SU-DHL-6 (cell line): Measurements from ENCODE around the gene ATAD1.

ENCODE experiments used
- EZH2phosphoT487 ChIP-seq: fragments of 200-600 bp; sonication (generic), shearing (Covaris generic); conservative IDR thresholded peaks from 2 replicates; pipeline ENCODE4 v1.6.1; 2018; ENCODE audit warnings: mild to moderate bottlenecking, antibody characterized with exemption, low read length, moderate library complexity, mixed read lengths
- TF ChIP-seq, protein P1 (sequence below): fragments of 200-600 bp; sonication (generic); IDR thresholded peaks from one replicate; pipeline ENCODE4 v1.5.1; 2017; ENCODE audit warnings: antibody characterized with exemption, mild to moderate bottlenecking, low read length, moderate library complexity; ENCODE audit not compliant: insufficient read depth, poor library complexity, severe bottlenecking

DNA sequence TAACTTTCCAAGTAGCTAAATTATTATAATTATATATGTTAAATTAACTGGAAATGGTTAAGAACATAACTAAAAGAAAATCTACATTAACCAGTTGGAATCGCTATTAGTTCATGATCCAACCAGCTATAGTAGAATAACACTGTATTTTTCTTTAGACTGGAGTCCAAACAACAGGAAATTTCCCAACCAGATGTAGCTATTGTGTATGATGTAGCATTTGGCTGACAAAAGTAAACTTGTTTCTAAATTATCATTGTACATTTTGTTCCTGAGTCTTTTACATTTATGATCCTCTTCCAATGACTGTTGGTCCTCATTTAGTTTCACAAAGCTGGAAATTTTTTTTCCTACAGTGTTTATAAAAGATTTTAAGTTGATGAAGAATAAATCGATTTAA lies 96.2 kb downstream of the ATAD1 start:
- TF ChIP-seq, protein P1, sequence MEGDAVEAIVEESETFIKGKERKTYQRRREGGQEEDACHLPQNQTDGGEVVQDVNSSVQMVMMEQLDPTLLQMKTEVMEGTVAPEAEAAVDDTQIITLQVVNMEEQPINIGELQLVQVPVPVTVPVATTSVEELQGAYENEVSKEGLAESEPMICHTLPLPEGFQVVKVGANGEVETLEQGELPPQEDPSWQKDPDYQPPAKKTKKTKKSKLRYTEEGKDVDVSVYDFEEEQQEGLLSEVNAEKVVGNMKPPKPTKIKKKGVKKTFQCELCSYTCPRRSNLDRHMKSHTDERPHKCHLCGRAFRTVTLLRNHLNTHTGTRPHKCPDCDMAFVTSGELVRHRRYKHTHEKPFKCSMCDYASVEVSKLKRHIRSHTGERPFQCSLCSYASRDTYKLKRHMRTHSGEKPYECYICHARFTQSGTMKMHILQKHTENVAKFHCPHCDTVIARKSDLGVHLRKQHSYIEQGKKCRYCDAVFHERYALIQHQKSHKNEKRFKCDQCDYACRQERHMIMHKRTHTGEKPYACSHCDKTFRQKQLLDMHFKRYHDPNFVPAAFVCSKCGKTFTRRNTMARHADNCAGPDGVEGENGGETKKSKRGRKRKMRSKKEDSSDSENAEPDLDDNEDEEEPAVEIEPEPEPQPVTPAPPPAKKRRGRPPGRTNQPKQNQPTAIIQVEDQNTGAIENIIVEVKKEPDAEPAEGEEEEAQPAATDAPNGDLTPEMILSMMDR, result no peak
- no peak for TF ChIP-seq EZH2phosphoT487
